Measurements from ENCODE around the gene LRCOL1.
A peak's percentile ranks its signal among the peaks of the same experiment; 100 is the strongest.

The LRCOL1 gene

GRCh38 chr12:132596016-132596415 lies 14.4 kb downstream of the LRCOL1 start:
- TF ChIP-seq, protein P1, sequence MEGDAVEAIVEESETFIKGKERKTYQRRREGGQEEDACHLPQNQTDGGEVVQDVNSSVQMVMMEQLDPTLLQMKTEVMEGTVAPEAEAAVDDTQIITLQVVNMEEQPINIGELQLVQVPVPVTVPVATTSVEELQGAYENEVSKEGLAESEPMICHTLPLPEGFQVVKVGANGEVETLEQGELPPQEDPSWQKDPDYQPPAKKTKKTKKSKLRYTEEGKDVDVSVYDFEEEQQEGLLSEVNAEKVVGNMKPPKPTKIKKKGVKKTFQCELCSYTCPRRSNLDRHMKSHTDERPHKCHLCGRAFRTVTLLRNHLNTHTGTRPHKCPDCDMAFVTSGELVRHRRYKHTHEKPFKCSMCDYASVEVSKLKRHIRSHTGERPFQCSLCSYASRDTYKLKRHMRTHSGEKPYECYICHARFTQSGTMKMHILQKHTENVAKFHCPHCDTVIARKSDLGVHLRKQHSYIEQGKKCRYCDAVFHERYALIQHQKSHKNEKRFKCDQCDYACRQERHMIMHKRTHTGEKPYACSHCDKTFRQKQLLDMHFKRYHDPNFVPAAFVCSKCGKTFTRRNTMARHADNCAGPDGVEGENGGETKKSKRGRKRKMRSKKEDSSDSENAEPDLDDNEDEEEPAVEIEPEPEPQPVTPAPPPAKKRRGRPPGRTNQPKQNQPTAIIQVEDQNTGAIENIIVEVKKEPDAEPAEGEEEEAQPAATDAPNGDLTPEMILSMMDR (IDR thresholded peaks at IDR 0.05; ENCODE audit: insufficient read depth, low read length, poor library complexity, severe bottlenecking): no peak
- Histone ChIP-seq H3K36me3 (ENCODE audit: control insufficient read depth, insufficient read depth, low read length) (no peaks in the 10 kb centered on the region), H3K4me3 (replicated peaks; ENCODE audit: low read depth, low read length) (no peak overlapping the region), H3K27me3 (replicated peaks; ENCODE audit: control insufficient read depth, insufficient read depth, low read length) (no peaks in the 10 kb centered on the region; the same call in 1 of the 2 replicates)
- no peak for DNase-seq (ENCODE audit: extremely low read depth, insufficient read length)

DNA sequence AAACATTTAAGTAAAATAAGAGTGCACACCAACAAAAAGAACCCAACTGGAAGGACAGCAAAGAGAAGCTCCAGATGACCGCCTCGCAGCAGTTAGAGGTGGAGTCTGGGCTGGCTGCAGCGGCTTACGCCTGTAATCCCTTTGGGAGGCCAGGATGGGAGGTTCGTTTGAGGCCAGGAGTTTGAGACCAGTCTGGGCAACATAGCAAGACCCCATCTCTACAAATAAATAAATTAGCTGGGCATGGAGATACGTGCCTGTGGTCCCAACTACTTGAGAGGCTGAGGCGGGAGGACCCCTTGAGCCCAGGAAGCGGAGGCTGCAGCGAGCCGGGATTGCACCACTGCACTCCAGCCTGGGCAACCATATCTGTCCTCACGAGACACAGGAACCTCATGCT lies 15.2 kb downstream of the LRCOL1 start:
- TF ChIP-seq, protein P1 (IDR thresholded peaks at IDR 0.05; ENCODE audit: insufficient read depth, low read length, poor library complexity, severe bottlenecking): no peak
- no peak overlapping the region for H3K4me3 ChIP-seq (replicated peaks; ENCODE audit: low read depth, low read length)
- no peaks in the 10 kb centered on the region; the same call in 1 of the 2 replicates for H3K27me3 ChIP-seq (replicated peaks; ENCODE audit: control insufficient read depth, insufficient read depth, low read length)
- H3K36me3 ChIP-seq (ENCODE audit: control insufficient read depth, insufficient read depth, low read length): no peaks in the 10 kb centered on the region
- DNase-seq (ENCODE audit: extremely low read depth, insufficient read length): no peak

DNA sequence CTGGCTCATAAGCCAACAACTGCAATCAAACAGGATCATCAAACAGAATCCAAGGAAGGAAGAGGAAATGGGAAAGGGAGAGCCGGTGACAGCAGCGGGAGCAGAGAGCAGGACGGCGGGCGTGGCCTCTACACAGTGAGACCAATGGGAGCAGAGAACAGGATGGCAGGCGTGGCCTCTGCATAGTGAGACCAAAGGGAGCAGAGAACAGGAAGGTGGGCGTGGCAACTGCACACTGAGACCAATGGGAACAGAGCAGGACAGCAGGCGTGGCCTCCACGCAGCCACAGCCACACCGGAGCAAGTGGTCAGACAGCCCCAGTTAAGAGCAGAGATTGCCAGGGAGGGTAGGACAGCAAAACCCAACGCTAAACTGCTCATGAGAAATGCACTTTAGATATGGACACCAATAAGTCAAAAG lies 16.4 kb downstream of the LRCOL1 start:
- Histone ChIP-seq H3K4me3 (replicated peaks; ENCODE audit: low read depth, low read length) (no peak overlapping the region), H3K27me3 (replicated peaks; ENCODE audit: control insufficient read depth, insufficient read depth, low read length) (no peaks in the 10 kb centered on the region; the same call in 1 of the 2 replicates), H3K36me3 (ENCODE audit: control insufficient read depth, insufficient read depth, low read length) (no peaks in the 10 kb centered on the region)
- TF ChIP-seq, protein P1 (IDR thresholded peaks at IDR 0.05; ENCODE audit: insufficient read depth, low read length, poor library complexity, severe bottlenecking): no peak
- peak; percentile 48 for DNase-seq (ENCODE audit: extremely low read depth, insufficient read length)

DNA sequence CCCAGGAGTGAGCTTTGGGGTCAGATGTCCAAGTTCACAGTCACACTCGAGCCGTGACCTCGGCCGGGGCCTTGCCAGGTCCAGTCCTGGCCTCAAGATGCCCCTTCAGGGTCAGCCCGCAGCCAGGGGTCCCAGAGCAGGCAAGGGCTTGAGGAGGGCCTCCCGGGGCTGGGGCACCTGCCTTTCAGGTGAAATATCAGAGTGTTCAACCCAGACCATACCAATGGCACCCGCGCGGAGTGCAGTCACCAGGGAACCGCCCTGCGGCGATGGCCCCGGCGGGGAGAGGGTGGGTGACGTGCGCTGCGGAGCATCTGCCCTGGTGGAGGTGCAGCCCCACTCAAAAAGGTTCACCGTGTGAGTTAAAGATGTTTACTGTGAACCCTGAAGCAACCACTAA lies 16.9 kb downstream of the LRCOL1 start:
- Histone ChIP-seq H3K36me3 (ENCODE audit: control insufficient read depth, insufficient read depth, low read length) (no peaks in the 10 kb centered on the region), H3K27me3 (replicated peaks; ENCODE audit: control insufficient read depth, insufficient read depth, low read length) (no peaks in the 10 kb centered on the region; the same call in 1 of the 2 replicates), H3K4me3 (replicated peaks; ENCODE audit: low read depth, low read length) (no peak overlapping the region)
- no peak for DNase-seq (ENCODE audit: extremely low read depth, insufficient read length)
- TF ChIP-seq, protein P1 (IDR thresholded peaks at IDR 0.05; ENCODE audit: insufficient read depth, low read length, poor library complexity, severe bottlenecking): no peak

GRCh38 chr12:132593071-132593470 lies 17.3 kb downstream of the LRCOL1 start:
- Histone ChIP-seq H3K4me3 (replicated peaks; ENCODE audit: low read depth, low read length) (no peak overlapping the region), H3K36me3 (ENCODE audit: control insufficient read depth, insufficient read depth, low read length) (no peaks in the 10 kb centered on the region), H3K27me3 (replicated peaks; ENCODE audit: control insufficient read depth, insufficient read depth, low read length) (no peaks in the 10 kb centered on the region; the same call in 1 of the 2 replicates)
- DNase-seq (ENCODE audit: extremely low read depth, insufficient read length): no peak
- TF ChIP-seq, protein P1 (IDR thresholded peaks at IDR 0.05; ENCODE audit: insufficient read depth, low read length, poor library complexity, severe bottlenecking): no peak

Measured in GM06990 (cell line).